DOHH2 (cell line): ENCODE results near the gene LPAR5.
A peak's percentile ranks its signal among the peaks of the same experiment; 100 is the strongest.

Source experiments
- H3F3A ChIP-seq: fragments of 200-600 bp; sonication (generic), shearing (Covaris generic); 2 replicates; pipeline ENCODE4 v1.6.0; 2016; ENCODE audit warnings: antibody characterized with exemption, mild to moderate bottlenecking; ENCODE audit not compliant: control insufficient read depth, insufficient read depth
- H3K27ac ChIP-seq: fragments of 200-600 bp; sonication (generic); 2 replicates; pipeline ENCODE4 v1.5.1; 2014; ENCODE audit warnings: low read depth, mild to moderate bottlenecking, low read length, moderate library complexity
- H3K27me3 ChIP-seq: fragments of 200-600 bp; sonication (generic); 2 replicates; pipeline ENCODE4 v1.6.1; 2014; ENCODE audit warnings: mild to moderate bottlenecking, low read length, mixed read lengths; ENCODE audit not compliant: control insufficient read depth
- H3K36me3 ChIP-seq: fragments of 200-600 bp; sonication (generic); 2 replicates; pipeline ENCODE4 v1.6.1; 2014; ENCODE audit warnings: mild to moderate bottlenecking, low read length, moderate library complexity, mixed read lengths; ENCODE audit not compliant: control insufficient read depth
- H3K4me1 ChIP-seq: fragments of 200-600 bp; sonication (generic); 2 replicates; pipeline ENCODE4 v1.6.1; 2014; ENCODE audit warnings: mild to moderate bottlenecking, low read length, mixed read lengths; ENCODE audit not compliant: control insufficient read depth
- H3K4me2 ChIP-seq: fragments of 200-600 bp; sonication (generic); 2 replicates; pipeline ENCODE4 v1.6.0; 2014; ENCODE audit warnings: mild to moderate bottlenecking, low read length, moderate library complexity
- H3K4me3 ChIP-seq: fragments of 200-600 bp; sonication (generic); 2 replicates; pipeline ENCODE4 v1.5.1; 2014; ENCODE audit warnings: mild to moderate bottlenecking, low read length, mixed read lengths
- H3K79me2 ChIP-seq: fragments of 200-600 bp; sonication (generic); 2 replicates; pipeline ENCODE4 v1.6.1; 2014; ENCODE audit warnings: mild to moderate bottlenecking, low read length, mixed read lengths; ENCODE audit not compliant: control insufficient read depth
- H3K9me2 ChIP-seq: fragments of 200-600 bp; sonication (generic); replicated peaks from 2 replicates; pipeline ENCODE4 v1.6.1; 2014; ENCODE audit warnings: mild to moderate bottlenecking, low read length, mixed read lengths; ENCODE audit not compliant: control insufficient read depth
- H3K9me3 ChIP-seq: fragments of 200-600 bp; sonication (generic); 2 replicates; pipeline ENCODE4 v1.6.1; 2014; ENCODE audit warnings: antibody characterized with exemption, low read length, mixed read lengths; ENCODE audit not compliant: control insufficient read depth, insufficient read depth
- H4K20me1 ChIP-seq: fragments of 200-600 bp; sonication (generic); 2 replicates; pipeline ENCODE4 v1.6.0; 2014; ENCODE audit warnings: low read depth, mild to moderate bottlenecking, antibody characterized with exemption, low read length, moderate library complexity; ENCODE audit not compliant: control insufficient read depth, insufficient read depth
- CTCF ChIP-seq: fragments of 200-600 bp; sonication (generic); IDR thresholded peaks from one replicate; pipeline ENCODE4 v1.5.1; 2014; ENCODE audit warnings: antibody characterized with exemption, mild to moderate bottlenecking, low read depth, low read length; ENCODE audit not compliant: poor library complexity, severe bottlenecking
- EZH2phosphoT487 ChIP-seq: fragments of 200-600 bp; sonication (generic); IDR thresholded peaks from 2 replicates; pipeline ENCODE4 v1.6.1; 2017; ENCODE audit warnings: borderline replicate concordance, mild to moderate bottlenecking, antibody characterized with exemption, low read length, moderate library complexity, mixed read lengths

The LPAR5 gene

GRCh38 chr12:6582196-6582595 lies 53.6 kb downstream of the LPAR5 start:
- Histone ChIP-seq H3K4me1 (no peaks in the 10 kb centered on the region), H3K36me3 (peaks cover 81% of the 10 kb centered on the region), H4K20me1 (no peaks in the 10 kb centered on the region; the same call in 1 of the 2 replicates), H3K4me3 (no peak overlapping the region), H3K79me2 (no peaks in the 10 kb centered on the region), H3K27me3 (no peaks in the 10 kb centered on the region), H3F3A (peaks cover 3% of the 10 kb centered on the region; the same call in 1 of the 2 replicates), H3K4me2 (no peak overlapping the region), H3K9me3 (no peaks in the 10 kb centered on the region), H3K27ac (no peak overlapping the region), H3K9me2 (no peaks in the 10 kb centered on the region)
- TF ChIP-seq CTCF (peak; percentile 39), EZH2phosphoT487 (no peak)

GRCh38 chr12:6575648-6576047 lies 60.1 kb downstream of the LPAR5 start:
- H3K9me2 ChIP-seq: no peaks in the 10 kb centered on the region
- H3K4me2 ChIP-seq: no peak overlapping the region
- no peaks in the 10 kb centered on the region; the same call in 1 of the 2 replicates for H4K20me1 ChIP-seq
- no peaks in the 10 kb centered on the region for H3K9me3 ChIP-seq
- no peaks in the 10 kb centered on the region for H3K79me2 ChIP-seq
- H3K27ac ChIP-seq: no peak overlapping the region
- TF ChIP-seq CTCF (no peak), EZH2phosphoT487 (no peak)
- H3K4me3 ChIP-seq: no peak overlapping the region
- H3K27me3 ChIP-seq: no peaks in the 10 kb centered on the region
- H3K4me1 ChIP-seq: peaks cover 3% of the 10 kb centered on the region
- H3F3A ChIP-seq: peaks cover 21% of the 10 kb centered on the region
- peaks cover 84% of the 10 kb centered on the region for H3K36me3 ChIP-seq

GRCh38 chr12:6574576-6575295 lies 61.0 kb downstream of the LPAR5 start:
- H3K4me2 ChIP-seq: no peak overlapping the region
- peaks cover 28% of the 10 kb centered on the region for H3F3A ChIP-seq
- H3K9me2 ChIP-seq: no peaks in the 10 kb centered on the region
- H3K36me3 ChIP-seq: peaks cover 86% of the 10 kb centered on the region
- no peak overlapping the region for H3K27ac ChIP-seq
- H3K79me2 ChIP-seq: no peaks in the 10 kb centered on the region
- TF ChIP-seq CTCF: no peak
- no peak for TF ChIP-seq EZH2phosphoT487
- no peaks in the 10 kb centered on the region for H3K27me3 ChIP-seq
- H3K4me3 ChIP-seq: no peak overlapping the region
- no peaks in the 10 kb centered on the region for H3K9me3 ChIP-seq
- H3K4me1 ChIP-seq: peaks cover 9% of the 10 kb centered on the region
- no peaks in the 10 kb centered on the region; the same call in 1 of the 2 replicates for H4K20me1 ChIP-seq
